ENCODE measurements around the gene DSC1.
A peak's percentile ranks its signal among the peaks of the same experiment; 100 is the strongest.

Gene DSC1

GRCh38 chr18:31097666-31098065 lies 65.0 kb downstream of the DSC1 start:
- H3K27me3 ChIP-seq (ENCODE audit: control insufficient read depth in 1 of 2, insufficient read depth in 2 of 2, low read length in 2 of 2) = no peaks in the 10 kb centered on the region
- no peak overlapping the region for H3K9ac ChIP-seq (ENCODE audit: low read depth in 1 of 2, low read length in 2 of 2)
- H3K4me3 ChIP-seq (ENCODE audit: low read depth in 1 of 2, low read length in 2 of 2) = no peak overlapping the region
- no peak overlapping the region for H3K27ac ChIP-seq (ENCODE audit: low read depth, low read length)
- H3K36me3 ChIP-seq (ENCODE audit: control insufficient read depth in 1 of 2, insufficient read depth in 2 of 2, low read length in 2 of 2) = peaks cover 4% of the 10 kb centered on the region in 2 donors
- H3K9me3 ChIP-seq (ENCODE audit: control insufficient read depth in 1 of 2, low read length in 2 of 2) = no peaks in the 10 kb centered on the region
- peaks cover 30 to 37% of the 10 kb centered on the region in 2 donors for H3K4me1 ChIP-seq (ENCODE audit: control insufficient read depth in 1 of 2, insufficient read depth in 2 of 2, low read length in 2 of 2)

GRCh38 chr18:31093880-31094279 lies 68.8 kb downstream of the DSC1 start:
- Histone ChIP-seq H3K4me3 (ENCODE audit: low read depth in 1 of 2, low read length in 2 of 2) (peak overlapping the region in 1 of 2 donors; percentile 11), H3K4me1 (ENCODE audit: control insufficient read depth in 1 of 2, insufficient read depth in 2 of 2, low read length in 2 of 2) (peaks cover 16 to 32% of the 10 kb centered on the region in 2 donors), H3K27me3 (ENCODE audit: control insufficient read depth in 1 of 2, insufficient read depth in 2 of 2, low read length in 2 of 2) (no peaks in the 10 kb centered on the region), H3K27ac (ENCODE audit: low read depth, low read length) (no peak overlapping the region), H3K9me3 (ENCODE audit: control insufficient read depth in 1 of 2, low read length in 2 of 2) (no peaks in the 10 kb centered on the region), H3K36me3 (ENCODE audit: control insufficient read depth in 1 of 2, insufficient read depth in 2 of 2, low read length in 2 of 2) (peaks cover 6 to 30% of the 10 kb centered on the region in 2 donors), H3K9ac (ENCODE audit: low read depth in 1 of 2, low read length in 2 of 2) (no peak overlapping the region)

- H3K36me3 ChIP-seq (ENCODE audit: control insufficient read depth in 1 of 2, insufficient read depth in 2 of 2, low read length in 2 of 2) = peaks cover 6 to 35% of the 10 kb centered on the region in 2 donors
- H3K9ac ChIP-seq (ENCODE audit: low read depth in 1 of 2, low read length in 2 of 2) = no peak overlapping the region
- no peaks in the 10 kb centered on the region for H3K9me3 ChIP-seq (ENCODE audit: control insufficient read depth in 1 of 2, low read length in 2 of 2)
- no peaks in the 10 kb centered on the region for H3K27me3 ChIP-seq (ENCODE audit: control insufficient read depth in 1 of 2, insufficient read depth in 2 of 2, low read length in 2 of 2)
- H3K4me3 ChIP-seq (ENCODE audit: low read depth in 1 of 2, low read length in 2 of 2) = no peak overlapping the region
- peaks cover 10 to 26% of the 10 kb centered on the region in 2 donors for H3K4me1 ChIP-seq (ENCODE audit: control insufficient read depth in 1 of 2, insufficient read depth in 2 of 2, low read length in 2 of 2)
- no peak overlapping the region for H3K27ac ChIP-seq (ENCODE audit: low read depth, low read length)
These were observed 69.4 kb downstream of the DSC1 start for GRCh38 chr18:31093294-31093693.

DNA sequence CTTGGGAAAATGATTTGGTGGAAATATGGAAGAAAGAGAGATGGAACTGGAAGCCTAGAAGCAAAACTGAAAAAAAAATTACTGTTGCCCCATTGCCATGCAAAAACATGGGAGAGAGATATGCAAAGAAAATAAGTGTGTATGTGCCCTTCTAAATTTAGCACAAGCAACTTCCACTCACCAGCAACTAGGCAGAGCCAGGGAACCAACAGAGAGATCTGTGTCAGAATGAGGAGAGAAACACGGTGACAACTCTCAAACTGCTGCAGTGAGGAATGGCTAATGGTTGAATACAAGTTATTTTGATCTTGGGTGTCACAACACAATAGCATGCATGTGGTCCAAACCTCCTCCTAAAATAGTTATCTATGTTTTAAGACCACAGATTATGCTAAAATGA lies 71.3 kb downstream of the DSC1 start:
- Histone ChIP-seq H3K4me3 (ENCODE audit: low read depth in 1 of 2, low read length in 2 of 2) (no peak overlapping the region), H3K27me3 (ENCODE audit: control insufficient read depth in 1 of 2, insufficient read depth in 2 of 2, low read length in 2 of 2) (no peaks in the 10 kb centered on the region), H3K9me3 (ENCODE audit: control insufficient read depth in 1 of 2, low read length in 2 of 2) (no peaks in the 10 kb centered on the region), H3K27ac (ENCODE audit: low read depth, low read length) (no peak overlapping the region), H3K36me3 (ENCODE audit: control insufficient read depth in 1 of 2, insufficient read depth in 2 of 2, low read length in 2 of 2) (peaks cover 13 to 47% of the 10 kb centered on the region in 2 donors), H3K9ac (ENCODE audit: low read depth in 1 of 2, low read length in 2 of 2) (no peak overlapping the region), H3K4me1 (ENCODE audit: control insufficient read depth in 1 of 2, insufficient read depth in 2 of 2, low read length in 2 of 2) (peaks cover 8 to 18% of the 10 kb centered on the region in 2 donors)

DNA sequence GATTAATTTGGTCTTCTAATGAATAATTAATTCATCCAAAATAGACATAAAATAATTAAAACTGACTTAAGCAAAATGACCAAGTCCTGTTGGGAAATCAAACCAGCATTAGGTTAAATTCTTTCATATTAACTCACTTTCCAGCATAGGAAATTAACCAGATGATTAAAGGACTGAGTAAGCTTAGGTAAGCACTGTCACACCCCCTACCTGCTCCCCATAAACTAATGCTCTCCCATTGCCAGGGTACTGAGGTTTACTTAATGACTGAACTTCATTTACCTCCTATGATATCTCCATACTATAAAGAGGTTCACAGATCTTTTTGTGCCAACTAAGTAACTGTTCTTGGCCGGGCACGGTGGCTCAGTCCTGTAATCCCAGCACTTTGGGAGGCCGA lies 74.1 kb downstream of the DSC1 start:
- Histone ChIP-seq H3K9me3 (ENCODE audit: control insufficient read depth in 1 of 2, low read length in 2 of 2) (no peaks in the 10 kb centered on the region), H3K27me3 (ENCODE audit: control insufficient read depth in 1 of 2, insufficient read depth in 2 of 2, low read length in 2 of 2) (no peaks in the 10 kb centered on the region), H3K9ac (ENCODE audit: low read depth in 1 of 2, low read length in 2 of 2) (no peak overlapping the region), H3K36me3 (ENCODE audit: control insufficient read depth in 1 of 2, insufficient read depth in 2 of 2, low read length in 2 of 2) (peaks cover 13 to 48% of the 10 kb centered on the region in 2 donors), H3K4me3 (ENCODE audit: low read depth in 1 of 2, low read length in 2 of 2) (no peak overlapping the region), H3K4me1 (ENCODE audit: control insufficient read depth in 1 of 2, insufficient read depth in 2 of 2, low read length in 2 of 2) (no peaks in the 10 kb centered on the region), H3K27ac (ENCODE audit: low read depth, low read length) (no peak overlapping the region)

DNA sequence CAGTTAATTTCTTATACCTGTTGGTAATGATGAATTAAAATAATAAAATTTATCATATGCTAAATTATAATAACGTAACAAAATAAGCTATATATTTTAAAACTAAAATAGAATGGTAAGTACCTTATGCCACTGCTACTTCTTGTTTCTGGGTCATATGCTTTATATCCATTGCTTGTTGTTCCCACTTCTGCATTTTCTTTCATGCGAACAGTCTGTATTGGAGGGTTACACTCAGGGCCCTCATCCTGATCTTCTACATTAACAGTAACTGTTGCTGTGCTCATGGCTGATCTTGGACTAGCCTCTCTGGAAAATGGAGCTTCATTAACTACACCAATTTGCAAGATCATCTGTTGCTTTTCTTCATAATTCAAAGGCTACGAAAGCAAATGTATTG lies 82.7 kb downstream of the DSC1 start:
- H3K36me3 ChIP-seq (ENCODE audit: control insufficient read depth in 1 of 2, insufficient read depth in 2 of 2, low read length in 2 of 2) = peaks cover 8 to 33% of the 10 kb centered on the region in 2 donors
- no peak overlapping the region for H3K27ac ChIP-seq (ENCODE audit: low read depth, low read length)
- H3K4me1 ChIP-seq (ENCODE audit: control insufficient read depth in 1 of 2, insufficient read depth in 2 of 2, low read length in 2 of 2) = no peaks in the 10 kb centered on the region
- H3K9me3 ChIP-seq (ENCODE audit: control insufficient read depth in 1 of 2, low read length in 2 of 2) = no peaks in the 10 kb centered on the region
- H3K4me3 ChIP-seq (ENCODE audit: low read depth in 1 of 2, low read length in 2 of 2) = no peak overlapping the region
- no peak overlapping the region for H3K9ac ChIP-seq (ENCODE audit: low read depth in 1 of 2, low read length in 2 of 2)
- H3K27me3 ChIP-seq (ENCODE audit: control insufficient read depth in 1 of 2, insufficient read depth in 2 of 2, low read length in 2 of 2) = no peaks in the 10 kb centered on the region

Data from duodenal mucosa (tissue), 2 donors.